Cardiac muscle cell (in vitro differentiated cells and primary cell): ENCODE measurements around the gene TMEM80. TPM values are rescaled to one million over a fixed set of nuclear protein-coding genes. Genes with fewer than 3 reads are reported as not detected.

Source experiments
- DNase-seq, 2 donors: peaks; one replicate each; pipeline versions ENCODE4 v3.0.0 to v3.0.0-alpha.2; 2010 to 2017; ENCODE audit warnings: low read depth in 1 of 2, low spot score in 1 of 2
- H3K27ac ChIP-seq: fragments of 200-600 bp; sonication (generic); 2 replicates; pipeline ENCODE4 v1.5.1; 2016
- H3K27me3 ChIP-seq: fragments of 200-600 bp; sonication (generic); 2 replicates; pipeline ENCODE4 v1.6.0; 2016; ENCODE audit warnings: control low read depth
- H3K36me3 ChIP-seq: fragments of 200-600 bp; sonication (generic); 2 replicates; pipeline ENCODE4 v1.5.1; 2016; ENCODE audit warnings: control low read depth
- H3K4me1 ChIP-seq: fragments of 200-600 bp; sonication (generic); 2 replicates; pipeline ENCODE4 v1.8.1; 2017; ENCODE audit warnings: low read depth, mild to moderate bottlenecking, mixed run types
- H3K4me3 ChIP-seq: fragments of 200-600 bp; sonication (generic); 2 replicates; pipeline ENCODE4 v1.5.1; 2016; ENCODE audit warnings: mild to moderate bottlenecking
- H3K9me3 ChIP-seq: fragments of 200-600 bp; sonication (generic); 2 replicates; pipeline ENCODE4 v1.5.1; 2017; ENCODE audit warnings: low read depth, mild to moderate bottlenecking, control low read depth
- polyA plus RNA-seq: library from polyadenylated mRNA; unstranded; fragments of >200 nt; fragmentation: Nextera tagmentation; extraction: Ambion mirVana; gene quantifications from 2 replicates; pipeline ENCODE4 v1.2.1, GENCODE V29; 2016
- total RNA-seq: library from RNA; depleted of rRNA; stranded (reverse); fragments of >200 nt; gene quantifications from 2 replicates; pipeline ENCODE4 v1.2.3, GENCODE V29; 2016
- TF ChIP-seq, protein P1 (sequence below): IDR thresholded peaks from 2 replicates; pipeline ENCODE4 v1.5.1; 2012; ENCODE audit warnings: low read depth, mild to moderate bottlenecking, low read length

TMEM80 gene
- total and polyA plus RNA-seq, 2 experiments from 2014 or later: 53.4 to 93.5 TPM

DNA sequence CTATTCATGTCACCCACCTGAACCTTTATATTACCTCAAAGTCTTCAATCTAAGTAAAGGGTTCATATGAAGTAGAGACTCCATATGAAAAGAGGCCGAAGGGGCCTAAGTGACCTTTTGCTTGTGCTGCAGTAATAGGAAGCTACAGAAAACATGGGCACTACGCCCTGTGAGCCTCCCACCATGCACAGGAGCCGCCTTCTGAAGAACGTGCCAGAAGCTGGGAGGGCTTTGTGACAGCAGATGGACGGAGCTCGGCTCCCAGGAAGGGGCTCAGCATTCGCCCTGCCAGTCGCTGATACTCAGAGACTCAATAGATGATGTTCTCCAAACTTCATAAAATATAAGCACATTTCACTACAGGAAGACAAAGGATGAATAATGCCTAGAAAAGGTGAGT, 21.8 kb upstream of the TMEM80 start:
- no peaks in the 10 kb centered on the region for H3K27me3 ChIP-seq
- TF ChIP-seq, protein P1, sequence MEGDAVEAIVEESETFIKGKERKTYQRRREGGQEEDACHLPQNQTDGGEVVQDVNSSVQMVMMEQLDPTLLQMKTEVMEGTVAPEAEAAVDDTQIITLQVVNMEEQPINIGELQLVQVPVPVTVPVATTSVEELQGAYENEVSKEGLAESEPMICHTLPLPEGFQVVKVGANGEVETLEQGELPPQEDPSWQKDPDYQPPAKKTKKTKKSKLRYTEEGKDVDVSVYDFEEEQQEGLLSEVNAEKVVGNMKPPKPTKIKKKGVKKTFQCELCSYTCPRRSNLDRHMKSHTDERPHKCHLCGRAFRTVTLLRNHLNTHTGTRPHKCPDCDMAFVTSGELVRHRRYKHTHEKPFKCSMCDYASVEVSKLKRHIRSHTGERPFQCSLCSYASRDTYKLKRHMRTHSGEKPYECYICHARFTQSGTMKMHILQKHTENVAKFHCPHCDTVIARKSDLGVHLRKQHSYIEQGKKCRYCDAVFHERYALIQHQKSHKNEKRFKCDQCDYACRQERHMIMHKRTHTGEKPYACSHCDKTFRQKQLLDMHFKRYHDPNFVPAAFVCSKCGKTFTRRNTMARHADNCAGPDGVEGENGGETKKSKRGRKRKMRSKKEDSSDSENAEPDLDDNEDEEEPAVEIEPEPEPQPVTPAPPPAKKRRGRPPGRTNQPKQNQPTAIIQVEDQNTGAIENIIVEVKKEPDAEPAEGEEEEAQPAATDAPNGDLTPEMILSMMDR: no peak
- H3K4me1 ChIP-seq: no peaks in the 10 kb centered on the region
- DNase-seq: no peak
- peaks cover 21% of the 10 kb centered on the region for H3K36me3 ChIP-seq
- no peaks in the 10 kb centered on the region for H3K9me3 ChIP-seq
- H3K4me3 ChIP-seq: no peak overlapping the region
- no peak overlapping the region for H3K27ac ChIP-seq

- Histone ChIP-seq H3K36me3 (peaks cover 21% of the 10 kb centered on the region), H3K9me3 (no peaks in the 10 kb centered on the region), H3K27me3 (no peaks in the 10 kb centered on the region), H3K27ac (no peak overlapping the region), H3K4me3 (no peak overlapping the region), H3K4me1 (no peaks in the 10 kb centered on the region)
- TF ChIP-seq, protein P1: no peak
- DNase-seq: no peak
Measured at GRCh38 chr11:674406-674805, 21.2 kb upstream of the TMEM80 start.

GRCh38 chr11:678297-678696, 17.3 kb upstream of the TMEM80 start:
- H3K4me3 ChIP-seq: no peak overlapping the region
- H3K27ac ChIP-seq: no peak overlapping the region
- TF ChIP-seq, protein P1: no peak
- H3K9me3 ChIP-seq: no peaks in the 10 kb centered on the region
- no peaks in the 10 kb centered on the region for H3K4me1 ChIP-seq
- no peak for DNase-seq
- H3K36me3 ChIP-seq: peaks cover 24% of the 10 kb centered on the region
- no peaks in the 10 kb centered on the region for H3K27me3 ChIP-seq

- Histone ChIP-seq H3K36me3 (peaks cover 23% of the 10 kb centered on the region), H3K4me3 (no peak overlapping the region), H3K9me3 (no peaks in the 10 kb centered on the region), H3K27me3 (no peaks in the 10 kb centered on the region), H3K4me1 (no peaks in the 10 kb centered on the region), H3K27ac (no peak overlapping the region)
- no peak for DNase-seq
- TF ChIP-seq, protein P1: no peak
Measured at GRCh38 chr11:679271-680207, 16.1 kb upstream of the TMEM80 start.

DNA sequence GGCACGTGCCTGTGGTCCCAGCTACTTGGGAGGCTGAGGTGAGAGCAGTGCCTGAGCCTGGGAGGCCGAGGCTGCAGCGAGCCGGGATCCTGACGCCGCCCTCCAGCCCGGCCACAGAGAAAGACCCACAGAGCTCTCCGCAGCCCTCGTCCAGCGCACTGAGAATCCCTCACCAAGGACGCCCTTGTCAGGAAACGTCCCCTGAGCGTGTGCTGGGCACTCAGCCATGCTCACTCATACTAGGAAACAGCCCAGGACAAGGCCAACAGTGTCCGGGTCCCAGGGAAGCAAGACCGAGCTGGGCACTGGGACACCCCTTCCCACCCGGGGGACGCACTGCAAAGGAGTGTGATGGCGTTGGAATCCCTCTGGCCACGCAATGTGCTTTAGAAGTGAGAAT, 15.1 kb upstream of the TMEM80 start:
- H3K36me3 ChIP-seq: peaks cover 25% of the 10 kb centered on the region
- DNase-seq: no peak

More for the DNA sequence above, 15.1 kb upstream of the TMEM80 start:
- Histone ChIP-seq H3K4me1 (no peaks in the 10 kb centered on the region), H3K27ac (no peak overlapping the region), H3K4me3 (no peak overlapping the region), H3K9me3 (no peaks in the 10 kb centered on the region), H3K27me3 (no peaks in the 10 kb centered on the region)
- TF ChIP-seq, protein P1: no peak
